Stimulated activated CD8-positive, alpha-beta memory T cell treated with anti-CD3 and anti-CD28 coated beads, Interleukin-4, amount 100 ng/mL, for 4 hours (primary cell): Measurements from ENCODE around the gene AURKAIP1.
A peak's percentile ranks its signal among the peaks of the same experiment; 100 is the strongest.
"Not testable (repeated sequence)": the region's sequence is repeated elsewhere in the genome, so short reads cannot be mapped to it uniquely, and the experiment has no call there.

Experiments
- DNase-seq, 2 donors: peaks; one replicate each; pipeline ENCODE4 v3.0.0-alpha.2; 2020; ENCODE audit warnings: low read depth in 2 of 2, low spot score in 1 of 2

Gene AURKAIP1

DNA sequence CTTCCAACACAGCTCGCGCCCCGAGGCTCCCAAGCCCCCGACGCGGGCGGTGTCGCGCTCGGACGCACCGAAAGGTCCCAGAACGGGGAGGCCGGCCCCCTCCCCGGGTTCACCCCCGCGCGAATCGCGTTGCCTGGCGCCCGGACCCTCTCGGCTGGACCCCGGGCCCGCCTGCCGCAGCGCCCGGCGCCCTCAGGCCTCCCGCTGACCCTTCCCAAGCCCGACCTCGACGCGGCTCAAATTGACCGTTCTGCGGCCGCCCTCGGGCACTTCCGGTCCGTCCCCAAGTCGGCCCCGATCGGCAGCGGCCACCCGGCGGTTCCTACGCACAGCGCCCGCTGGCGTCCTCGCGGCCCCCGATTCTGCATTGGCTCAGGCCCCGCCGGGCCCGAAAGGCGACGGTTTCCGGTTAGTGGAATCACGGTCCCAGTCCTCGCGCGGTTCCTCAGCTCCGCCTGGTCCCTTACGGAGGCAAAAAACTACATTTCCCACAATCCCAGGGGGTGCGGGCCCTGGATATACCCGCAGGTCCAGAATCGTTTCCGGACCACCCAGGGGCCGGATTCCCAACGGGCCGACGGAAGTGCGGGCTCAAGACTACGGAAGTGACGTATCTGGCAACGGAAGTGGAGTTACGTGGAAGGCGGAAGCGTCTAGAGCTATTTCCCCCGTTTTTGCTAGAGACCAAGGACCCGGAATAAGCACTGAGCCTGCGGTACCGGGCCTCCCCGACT lies at the start of gene AURKAIP1:
Gene AURKAIP1, minus strand, starts transcription at position 279 of the 734 bp plus-strand sequence. CDS start 451 bp downstream, outside the sequence.
- peak; percentile 85 to 93 for DNase-seq

- DNase-seq: no peak
Observed at GRCh38 chr1:1424707-1425106, 49.7 kb upstream of the AURKAIP1 start.

- DNase-seq: no peak
Observed at GRCh38 chr1:1423245-1423597, 48.2 kb upstream of the AURKAIP1 start.

- no peak for DNase-seq
Observed at GRCh38 chr1:1422465-1423244, 47.6 kb upstream of the AURKAIP1 start.

- no peak for DNase-seq
Observed at GRCh38 chr1:1421907-1422464, 47.0 kb upstream of the AURKAIP1 start.

DNA sequence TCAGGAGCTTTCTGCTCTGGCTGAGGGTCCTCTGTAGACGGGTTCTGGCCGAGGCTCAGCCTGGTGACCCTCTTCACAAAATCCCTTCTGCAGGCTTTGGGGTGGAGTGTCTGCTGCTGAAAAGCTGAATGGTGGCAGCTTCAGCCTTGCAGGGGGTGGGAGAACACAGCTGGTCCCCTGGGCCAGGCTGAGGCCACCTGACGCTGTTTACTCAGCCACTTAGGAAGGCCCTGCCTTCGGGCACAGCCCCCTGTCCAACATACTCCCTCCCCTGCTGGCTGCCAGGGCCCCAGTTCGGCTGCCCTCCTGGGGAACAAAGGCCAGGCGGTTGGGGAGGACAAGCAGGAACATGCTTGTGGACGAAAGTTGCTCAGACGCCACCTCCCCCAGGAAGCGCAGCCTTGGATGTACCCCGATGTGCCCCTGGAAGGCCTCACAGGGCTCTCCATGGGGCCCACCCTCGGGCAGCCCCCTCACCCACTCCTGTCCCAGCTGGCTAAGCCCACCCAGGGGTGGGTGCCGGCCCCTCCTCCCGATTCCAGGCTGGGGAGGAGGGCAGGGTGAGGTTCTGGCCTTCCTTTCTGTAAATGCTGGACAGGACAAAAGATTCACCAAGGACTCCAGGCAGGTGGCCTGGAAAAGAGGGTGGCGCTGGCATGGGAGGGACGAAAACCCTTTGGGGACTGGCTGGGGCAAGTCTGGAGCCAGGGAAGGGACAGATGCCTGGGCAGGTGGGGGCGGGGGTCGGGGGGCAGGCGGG lies 46.3 kb upstream of the AURKAIP1 start, which contains the start of gene ANKRD65:
Gene ANKRD65, minus strand, starts transcription at position 130 of the 760 bp plus-strand sequence. CDS start 271 bp downstream, outside the sequence.
- no peak for DNase-seq

GRCh38 chr1:1420654-1421141 lies 45.7 kb upstream of the AURKAIP1 start:
- no peak for DNase-seq

DNA sequence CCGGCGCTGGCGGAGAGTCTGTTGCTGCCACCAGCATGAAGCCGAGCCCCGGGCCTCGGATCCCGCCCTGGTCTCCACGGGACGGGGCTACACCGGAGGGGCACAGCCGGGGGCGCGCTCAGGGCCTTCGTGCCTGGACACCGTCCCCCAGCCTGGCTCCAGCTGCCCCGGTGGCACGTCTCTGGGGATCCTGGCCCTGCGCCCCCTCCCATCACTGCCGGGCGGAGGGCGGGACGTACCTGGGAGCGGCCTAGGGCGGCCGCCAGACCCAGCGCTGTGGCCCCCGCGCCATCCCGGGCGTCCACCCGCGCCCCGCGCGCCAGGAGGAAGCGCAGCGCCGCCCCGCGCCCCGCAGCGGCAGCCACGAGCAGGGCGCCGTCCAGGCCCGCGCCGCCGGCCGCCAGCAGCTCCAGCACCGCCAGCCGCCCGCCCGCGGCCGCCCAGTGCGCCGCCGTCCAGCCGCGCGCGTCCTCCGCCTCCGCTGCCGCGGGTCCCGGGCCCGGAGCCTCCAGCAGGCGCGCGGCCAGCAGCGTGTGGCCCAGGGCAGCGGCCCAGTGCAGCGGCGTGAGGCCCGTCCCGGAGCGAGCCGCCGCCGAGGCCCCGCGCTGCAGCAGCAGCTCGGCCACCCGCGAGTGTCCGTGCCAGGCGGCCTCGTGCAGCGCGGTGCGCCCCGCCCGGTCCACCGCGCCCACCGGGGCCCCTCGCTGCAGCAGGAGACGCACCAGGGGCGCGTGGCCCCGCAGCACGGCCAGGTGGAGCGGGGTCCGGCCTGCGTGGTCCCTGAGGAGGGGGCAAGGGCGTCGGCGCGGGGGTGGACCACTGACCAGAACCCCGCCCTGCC lies 45.0 kb upstream of the AURKAIP1 start:
- no peak for DNase-seq

DNA sequence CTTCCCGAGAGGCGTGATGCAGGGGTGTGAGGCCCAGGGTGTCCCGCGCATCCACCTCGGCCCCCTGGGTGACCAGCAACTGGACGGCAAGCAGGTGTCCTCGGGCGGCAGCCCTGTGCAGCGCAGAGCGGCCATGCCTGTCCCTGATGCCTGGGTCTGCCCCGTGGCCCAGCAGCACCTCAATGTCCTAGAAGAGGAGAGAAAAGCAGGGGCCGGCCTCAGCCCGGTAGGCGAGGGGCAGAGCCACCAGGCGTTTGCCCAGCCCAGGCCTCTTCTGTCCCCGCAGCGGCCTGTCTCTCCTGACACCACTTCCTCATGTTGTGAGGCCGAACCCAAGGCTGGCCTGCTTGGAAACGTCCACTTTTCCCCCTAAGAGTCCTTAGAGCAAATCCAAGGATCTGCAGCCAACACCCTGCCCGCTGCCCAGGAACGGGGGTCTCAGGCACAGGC lies 44.4 kb upstream of the AURKAIP1 start:
- no peak for DNase-seq

- DNase-seq: no peak
Observed at GRCh38 chr1:1418464-1419362, 43.7 kb upstream of the AURKAIP1 start.

GRCh38 chr1:1417825-1418463 lies 42.9 kb upstream of the AURKAIP1 start:
- DNase-seq: not testable (repeated sequence)

DNA sequence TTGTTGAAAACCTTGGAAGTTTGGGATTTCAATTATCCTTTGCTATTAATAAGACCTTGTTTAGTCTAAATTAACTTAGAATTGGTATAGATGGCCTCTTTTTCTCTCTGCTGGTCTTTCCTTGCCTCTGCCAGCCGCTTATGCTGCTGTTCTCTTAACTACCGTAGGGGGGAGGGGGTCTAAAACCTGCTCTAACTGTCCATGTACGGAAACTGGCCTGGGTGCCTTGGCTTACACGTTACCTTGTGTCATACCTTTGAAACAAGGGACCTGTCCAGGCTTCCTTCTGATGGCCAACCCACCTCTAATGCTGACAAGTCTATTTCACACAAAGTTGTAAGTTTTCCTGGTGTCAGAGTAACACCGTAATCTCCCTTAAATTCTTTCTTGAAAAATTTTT lies 42.4 kb upstream of the AURKAIP1 start:
- not testable (repeated sequence) for DNase-seq

DNA sequence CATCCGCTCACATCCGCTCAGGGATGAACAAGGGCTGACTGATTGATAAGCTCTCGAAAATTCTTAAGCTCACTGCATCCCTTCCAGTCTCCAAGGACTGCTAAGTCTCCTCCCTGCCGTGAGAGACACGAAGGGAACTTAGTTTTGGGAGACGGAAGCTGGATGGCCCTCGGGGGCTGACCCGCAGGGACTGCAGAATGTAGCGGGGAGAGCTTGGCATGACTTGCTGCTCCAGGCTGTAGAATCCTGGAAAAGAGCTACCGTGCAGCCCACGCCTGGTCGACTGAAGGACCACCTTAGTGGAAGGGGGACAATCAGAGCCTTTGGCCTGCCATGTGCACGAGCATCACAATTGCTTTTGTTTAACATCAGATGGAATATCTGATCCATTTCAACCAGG lies 40.7 kb upstream of the AURKAIP1 start:
- DNase-seq: no peak

- not testable (repeated sequence) for DNase-seq
Observed at GRCh38 chr1:1412311-1412902, 37.4 kb upstream of the AURKAIP1 start.

DNA sequence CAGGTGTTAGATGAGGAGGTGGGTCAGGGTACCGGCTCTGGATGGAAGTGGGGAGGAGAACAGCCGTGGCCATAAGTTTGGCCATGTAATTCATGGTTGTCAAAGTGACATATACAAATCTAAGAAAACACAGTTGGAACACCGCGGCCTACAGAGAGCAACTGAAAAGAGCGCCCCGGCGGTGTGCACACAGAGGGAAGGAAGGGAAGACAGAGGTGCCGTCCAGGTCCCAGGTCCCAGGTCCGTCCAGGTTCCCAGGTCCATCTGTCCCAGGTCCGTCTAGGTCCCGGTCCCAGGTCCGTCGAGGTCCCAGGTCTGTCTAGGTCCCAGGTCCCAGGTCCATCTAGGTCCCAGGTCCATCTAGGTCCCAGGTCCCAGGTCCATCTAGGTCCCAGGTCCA lies 36.6 kb upstream of the AURKAIP1 start:
- DNase-seq: no peak

GRCh38 chr1:1410238-1410637 lies 35.2 kb upstream of the AURKAIP1 start:
- DNase-seq: not testable (repeated sequence)

GRCh38 chr1:1407636-1408318 lies 32.8 kb upstream of the AURKAIP1 start:
- DNase-seq: no peak
